ENCODE measurements around the gene RNF166. TPM values are rescaled to one million over a fixed set of nuclear protein-coding genes. Genes with fewer than 3 reads are reported as not detected.

RNF166 gene
- total RNA-seq: 8.0 and 10.4 TPM in 2 replicates

GRCh38 chr16:88706229-88706964 lies at the start of gene RNF166, which contains the start of gene CTU2:
TSS of gene RNF166 (minus strand) at chr16:88706408. CDS start at chr16:88706325, 83 bp downstream.
TSS of gene CTU2 (plus strand) at chr16:88706503. CDS start at chr16:88706531, 28 bp downstream.

GRCh38 chr16:88686439-88687253 lies 19.6 kb downstream of the RNF166 start, which contains the start of gene SNAI3:
TSS of gene SNAI3 (minus strand) at chr16:88686507. CDS start at chr16:88686406, 101 bp downstream.

GRCh38 chr16:88662843-88663606 lies 43.2 kb downstream of the RNF166 start, which contains the start of gene MVD:
TSS of gene MVD (minus strand) at chr16:88663091. CDS start at chr16:88663080, 11 bp downstream.

GRCh38 chr16:88650749-88651275 lies 55.4 kb downstream of the RNF166 start, which contains the start of gene CYBA:
TSS of gene CYBA (minus strand) at chr16:88651053. CDS start at chr16:88651013, 40 bp downstream.

Other genes with a start within 250 kb of the RNF166 start
- 9.8 and 11.6 TPM in 2 replicates for gene ZC3H18, start 136.0 kb downstream of the RNF166 start, total RNA-seq
- not detected in 2 replicates for gene IL17C, start 67.8 kb downstream of the RNF166 start, total RNA-seq
- gene CYBA, start 55.4 kb downstream of the RNF166 start, total RNA-seq: 363 and 449 TPM in 2 replicates
- 60.4 and 68.6 TPM in 2 replicates for gene MVD, start 43.3 kb downstream of the RNF166 start, total RNA-seq
- gene SNAI3, start 19.9 kb downstream of the RNF166 start, total RNA-seq: not detected in 2 replicates
- gene CTU2, start 95 bp upstream of the RNF166 start, total RNA-seq: 11.3 and 17.6 TPM in 2 replicates
- gene PIEZO1, start 78.8 kb upstream of the RNF166 start, total RNA-seq: 190 and 217 TPM in 2 replicates
- 5.0 and 12.3 TPM in 2 replicates for gene CDT1, start 97.4 kb upstream of the RNF166 start, total RNA-seq
- gene APRT, start 105.5 kb upstream of the RNF166 start, total RNA-seq: 64.6 and 70.0 TPM in 2 replicates
- 17.2 and 19.8 TPM in 2 replicates for gene GALNS, start 150.5 kb upstream of the RNF166 start, total RNA-seq
- gene TRAPPC2L, start 150.7 kb upstream of the RNF166 start, total RNA-seq: 78.0 and 90.4 TPM in 2 replicates
- not detected in 2 replicates for gene PABPN1L, start 160.3 kb upstream of the RNF166 start, total RNA-seq

Data from aortic smooth muscle cell (primary cell).